K562 treated with DMSO at 1 percent for 4 hours (cell line): ENCODE data around the gene NCAM1. TPM values are rescaled to one million over a fixed set of nuclear protein-coding genes. Genes with fewer than 3 reads are reported as not detected.

Experiments
- total RNA-seq: library from RNA; unstranded; fragments of 300-600 nt; gene quantifications from 2 replicates; pipeline ENCODE4 v1.2.3, GENCODE V29; 2022; ENCODE audit not compliant: insufficient read depth

NCAM1 gene
- not detected in 2 replicates for total RNA-seq

GRCh38 chr11:112961146-112961668 lies at the start of gene NCAM1:
Gene NCAM1 (plus strand): TSS chr11:112961420.

DNA sequence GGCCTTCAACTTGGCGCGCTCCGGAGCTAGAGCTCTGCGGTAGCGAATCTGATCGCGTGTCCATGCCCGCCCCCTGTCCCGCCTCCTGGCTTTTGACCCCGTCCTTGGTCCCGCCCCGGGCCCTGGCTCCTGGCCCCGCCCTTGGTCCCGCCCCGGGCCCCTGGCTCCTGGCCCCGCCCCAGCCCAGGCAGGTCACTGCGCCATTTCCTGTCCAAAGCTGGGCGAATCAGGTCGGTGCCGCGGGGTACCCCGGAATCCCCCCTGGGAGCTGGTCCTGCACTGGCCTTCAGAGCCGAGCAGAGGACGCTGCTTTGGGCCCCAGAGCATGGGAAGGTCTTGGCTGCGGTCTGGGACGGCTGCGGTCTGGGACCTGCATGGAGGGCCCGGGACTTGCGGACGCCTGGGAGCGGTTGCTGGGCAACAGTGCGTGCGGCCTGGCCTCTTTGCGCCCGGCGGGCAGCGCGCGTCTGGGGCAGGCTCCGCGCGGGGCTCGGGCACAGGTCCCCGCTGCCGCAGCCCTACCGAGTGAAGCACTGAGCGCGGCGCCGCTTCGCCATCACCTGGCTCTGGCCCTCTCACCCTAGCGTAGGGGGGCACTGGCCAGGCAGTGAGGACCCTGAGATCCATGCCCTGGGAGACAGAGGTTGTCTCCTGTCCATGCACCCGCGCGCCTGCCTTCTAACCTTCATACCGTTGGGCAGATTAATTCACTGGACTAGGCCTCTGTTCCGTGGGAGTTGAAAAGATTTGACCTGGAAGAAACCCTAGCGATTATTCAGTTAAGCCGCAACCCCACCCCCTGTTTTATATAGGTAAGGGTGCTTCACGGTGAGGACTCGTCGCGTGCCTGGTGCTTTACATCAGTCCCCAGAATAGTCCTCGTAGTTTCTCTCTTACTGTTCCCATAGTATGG lies 353.4 kb downstream of the NCAM1 start, which contains the start of gene TTC12:
Gene TTC12, plus strand, starts transcription at position 195 of the 913 bp plus-strand sequence. CDS start 1,675 bp downstream, outside the sequence.

